CD14-positive monocyte (primary cell): ENCODE measurements around the gene PARD6G. TPM values are rescaled to one million over a fixed set of nuclear protein-coding genes. Genes with fewer than 3 reads are reported as not detected.

Experiments used
- DNase-seq, 3 donors: peaks; one replicate each; pipeline ENCODE4 v3.0.0-alpha.2; 2011 to 2022
- H2AFZ ChIP-seq: 2 replicates; pipeline ENCODE4 v1.6.0; 2012; ENCODE audit warnings: mild to moderate bottlenecking, low read depth, low read length, inconsistent platforms; ENCODE audit not compliant: insufficient read depth, poor library complexity, severe bottlenecking
- H3K27ac ChIP-seq, 2 donors: 1 replicate in 1 of 2; 2 replicates in 1 of 2; pipeline ENCODE4 v1.5.1; 2012 to 2013; ENCODE audit warnings: low read length in 2 of 2, control low read depth in 1 of 2, inconsistent platforms in 1 of 2, low read depth in 1 of 2, mild to moderate bottlenecking in 1 of 2
- H3K27me3 ChIP-seq, 2 donors: one replicate each; pipeline versions ENCODE4 v1.6.0 to v1.6.1; 2011 to 2013; ENCODE audit warnings: low read length in 2 of 2; ENCODE audit not compliant: control insufficient read depth in 2 of 2, insufficient read depth in 2 of 2
- H3K36me3 ChIP-seq, 2 donors: replicated peaks in 1 of 2; 1 replicate in 1 of 2; 2 replicates in 1 of 2; pipeline versions ENCODE4 v1.5.1 to v1.6.1; 2012 to 2013; ENCODE audit warnings: low read length in 2 of 2, control low read depth in 1 of 2, inconsistent platforms in 1 of 2, mild to moderate bottlenecking in 1 of 2; ENCODE audit not compliant: insufficient read depth in 2 of 2, control insufficient read depth in 1 of 2
- H3K4me1 ChIP-seq, 2 donors: 1 replicate in 1 of 2; 2 replicates in 1 of 2; pipeline versions ENCODE4 v1.5.1 to v1.6.1; 2012 to 2013; ENCODE audit warnings: low read length in 2 of 2, control low read depth in 1 of 2, inconsistent platforms in 1 of 2, mild to moderate bottlenecking in 1 of 2, moderate library complexity in 1 of 2; ENCODE audit not compliant: insufficient read depth in 2 of 2, control insufficient read depth in 1 of 2
- H3K4me2 ChIP-seq: replicated peaks from 2 replicates; pipeline ENCODE3; 2012; ENCODE audit warnings: low read length, moderate library complexity, mild to moderate bottlenecking; ENCODE audit not compliant: poor library complexity, severe bottlenecking; ENCODE audit errors: extremely low read depth
- H3K4me3 ChIP-seq, 3 experiments: fragments of 200-600 bp in 1 of 3; sonication (generic) in 1 of 3; replicated peaks in 1 of 3; 1 replicate in 2 of 3; 2 replicates in 1 of 3; pipeline ENCODE4 v1.5.1; 2011 to 2013; ENCODE audit warnings: low read length in 3 of 3, mild to moderate bottlenecking in 3 of 3, control low read depth in 2 of 3, low read depth in 2 of 3, inconsistent platforms in 1 of 3, moderate library complexity in 1 of 3
- H3K79me2 ChIP-seq: 2 replicates; pipeline ENCODE4 v1.6.0; 2012; ENCODE audit warnings: mild to moderate bottlenecking, control low read depth, inconsistent platforms, low read length, moderate library complexity; ENCODE audit not compliant: insufficient read depth
- H3K9ac ChIP-seq: 2 replicates; pipeline ENCODE4 v1.6.0; 2017; ENCODE audit warnings: low read length, mild to moderate bottlenecking; ENCODE audit not compliant: insufficient read depth, poor library complexity, severe bottlenecking
- H3K9me3 ChIP-seq, 2 donors: replicated peaks in 1 of 2; 1 replicate in 1 of 2; 2 replicates in 1 of 2; pipeline versions ENCODE4 v1.5.1 to v1.6.1; 2012 to 2013; ENCODE audit warnings: low read length in 2 of 2, control low read depth in 1 of 2; ENCODE audit not compliant: control insufficient read depth in 1 of 2, insufficient read depth in 1 of 2
- H4K20me1 ChIP-seq: 2 replicates; pipeline ENCODE4 v1.6.0; 2012; ENCODE audit warnings: mild to moderate bottlenecking, low read length, control low read depth, moderate library complexity; ENCODE audit not compliant: insufficient read depth
- H3K27ac Mint-ChIP-seq, 7 donors: one replicate each; pipeline ENCODE4 v1.8.0; 2020; ENCODE audit warnings: mild to moderate bottlenecking in 7 of 7, mixed read lengths in 7 of 7, moderate library complexity in 6 of 7, inconsistent platforms in 2 of 7
- H3K27me3 Mint-ChIP-seq, 3 donors: one replicate each; pipeline ENCODE4 v1.8.0; 2021 to 2022; ENCODE audit warnings: low read depth in 3 of 3, mild to moderate bottlenecking in 3 of 3, mixed read lengths in 3 of 3, moderate library complexity in 3 of 3, inconsistent platforms in 1 of 3
- H3K36me3 Mint-ChIP-seq, 2 donors: one replicate each; pipeline ENCODE4 v1.8.0; 2020; ENCODE audit warnings: mixed read lengths in 2 of 2, inconsistent platforms in 1 of 2, mild to moderate bottlenecking in 1 of 2
- H3K4me1 Mint-ChIP-seq: one replicate; pipeline ENCODE4 v1.8.0; 2020; ENCODE audit warnings: mild to moderate bottlenecking, mixed read lengths
- H3K4me3 Mint-ChIP-seq, 2 donors: one replicate each; pipeline ENCODE4 v1.8.0; 2020; ENCODE audit warnings: mild to moderate bottlenecking in 2 of 2, mixed read lengths in 2 of 2, moderate library complexity in 1 of 2
- H3K9me3 Mint-ChIP-seq, 7 donors: one replicate each; pipeline ENCODE4 v1.8.0; 2020 to 2022; ENCODE audit warnings: mixed read lengths in 7 of 7, mild to moderate bottlenecking in 6 of 7, moderate library complexity in 6 of 7, inconsistent platforms in 2 of 7
- CTCF ChIP-seq: fragments of 200-600 bp; IDR thresholded peaks from one replicate; pipeline ENCODE4 v1.8.0; 2022; ENCODE audit warnings: antibody characterized with exemption, mild to moderate bottlenecking
- WGBS: methylation state at CpG from one replicate; pipeline ENCODE4 v1.1.5; 2013; ENCODE audit warnings: missing lambda C conversion rate; ENCODE audit not compliant: insufficient coverage; 5-methylcytosine and 5-hydroxymethylcytosine counted together
- intact Hi-C, 2 donors: fragments of 100-400 bp; cut with micrococcal nuclease; formaldehyde crosslinking; loops; one replicate each; pipeline versions ENCODE4 v1.15.0 to v1.15.1; 2023
- polyA plus RNA-seq, 3 donors: library from polyadenylated mRNA; depleted of rRNA in 1 of 3; unstranded in 2 of 3; stranded (reverse) in 1 of 3; fragments of 300-500 nt in 2 of 3; fragments of >200 nt in 1 of 3; fragmentation: Illumina TruSeq in 2 of 3; gene quantifications; 1 replicate in 2 of 3; 2 replicates in 1 of 3; pipeline ENCODE4 v1.2.3, GENCODE V29; 2012 to 2021

The PARD6G gene
- polyA plus RNA-seq, 3 donors, result not detected

- intact Hi-C loops, result loop anchor here (5.0 to 10.0 kb wide), 4 partner anchors 37 to 117 kb away; partner anchors contain the start of genes RBFA (in 2 of the 2) and ADNP2 (in 1 of the 2)
- Histone ChIP-seq H3K4me1 (peaks cover 24 to 29% of the 10 kb centered on the region in 2 donors), H3K27me3 (peaks cover 0 to 11% of the 10 kb centered on the region in 2 donors), H3K79me2 (no peaks in the 10 kb centered on the region), H4K20me1 (no peaks in the 10 kb centered on the region), H3K9ac (no peak overlapping the region), H3K9me3 (no peaks in the 10 kb centered on the region), H3K4me2 (no peak overlapping the region), H3K36me3 (no peaks in the 10 kb centered on the region), H3K4me3 (no peak overlapping the region), H3K27ac (no peak overlapping the region), H2AFZ (no peak overlapping the region)
- H3K9me3 Mint-ChIP-seq, result peaks cover 0 to 2% (median 0%) of the 10 kb centered on the region in 7 donors
- peaks cover 11 to 18% (median 12%) of the 10 kb centered on the region in 3 donors for H3K27me3 Mint-ChIP-seq
- no peak for TF ChIP-seq CTCF
- H3K4me1 Mint-ChIP-seq, result peaks cover 26% of the 10 kb centered on the region
- peaks cover 0 to 2% of the 10 kb centered on the region in 2 donors for H3K36me3 Mint-ChIP-seq
- no peak for DNase-seq
- no peak overlapping the region for H3K4me3 Mint-ChIP-seq
- H3K27ac Mint-ChIP-seq, result no peak overlapping the region
These were observed 97.6 kb downstream of the PARD6G start for GRCh38 chr18:80149667-80150066.

GRCh38 chr18:80148326-80149199, 98.8 kb downstream of the PARD6G start:
- Mint-ChIP-seq H3K4me3 (peak overlapping the region; percentile 85 to 93), H3K4me1 (peaks cover 26% of the 10 kb centered on the region), H3K9me3 (peaks cover 0 to 2% (median 0%) of the 10 kb centered on the region in 7 donors), H3K27ac (peak overlapping the region; percentile 42 to 89 (median 86)), H3K27me3 (peaks cover 11 to 18% (median 12%) of the 10 kb centered on the region in 3 donors), H3K36me3 (peaks cover 0 to 2% of the 10 kb centered on the region in 2 donors)
- H4K20me1 ChIP-seq, result no peaks in the 10 kb centered on the region
- peak overlapping the region; percentile 50 for H3K9ac ChIP-seq
- peaks cover 24 to 29% of the 10 kb centered on the region in 2 donors for H3K4me1 ChIP-seq
- no peaks in the 10 kb centered on the region for H3K36me3 ChIP-seq
- DNase-seq, result peak; percentile 43 to 48 (median 46)
- H3K4me3 ChIP-seq, result peak overlapping the region; percentile 53 to 85 (median 54)
- WGBS, result 56% methylated on average over 25 of the region's 34 CpGs
- no peaks in the 10 kb centered on the region for H3K9me3 ChIP-seq
- H3K27me3 ChIP-seq, result peaks cover 0 to 11% of the 10 kb centered on the region in 2 donors
- intact Hi-C loops, result loop anchor here (5.0 kb wide), 3 partner anchors 36 to 116 kb away; partner anchors contain the start of genes ADNP2 (in 1 of the 2) and RBFA (in 1 of the 2)
- H3K4me2 ChIP-seq, result peak overlapping the region; percentile 92
- H3K27ac ChIP-seq, result peak overlapping the region; percentile 27 to 57
- no peaks in the 10 kb centered on the region for H3K79me2 ChIP-seq
- H2AFZ ChIP-seq, result peak overlapping the region; percentile 74
- TF ChIP-seq CTCF, result no peak
